ENCODE data around the gene NELFB. TPM values are rescaled to one million over a fixed set of nuclear protein-coding genes. Genes with fewer than 3 reads are reported as not detected.
"Not testable (repeated sequence)": the region's sequence is repeated elsewhere in the genome, so short reads cannot be mapped to it uniquely, and the experiment has no call there.

NELFB gene
- polyA plus RNA-seq, 1 donor (not counting 4 experiments of a cell fraction or from before 2014, with no cell fraction given) = 25.1 TPM

- TF ChIP-seq, protein P1, sequence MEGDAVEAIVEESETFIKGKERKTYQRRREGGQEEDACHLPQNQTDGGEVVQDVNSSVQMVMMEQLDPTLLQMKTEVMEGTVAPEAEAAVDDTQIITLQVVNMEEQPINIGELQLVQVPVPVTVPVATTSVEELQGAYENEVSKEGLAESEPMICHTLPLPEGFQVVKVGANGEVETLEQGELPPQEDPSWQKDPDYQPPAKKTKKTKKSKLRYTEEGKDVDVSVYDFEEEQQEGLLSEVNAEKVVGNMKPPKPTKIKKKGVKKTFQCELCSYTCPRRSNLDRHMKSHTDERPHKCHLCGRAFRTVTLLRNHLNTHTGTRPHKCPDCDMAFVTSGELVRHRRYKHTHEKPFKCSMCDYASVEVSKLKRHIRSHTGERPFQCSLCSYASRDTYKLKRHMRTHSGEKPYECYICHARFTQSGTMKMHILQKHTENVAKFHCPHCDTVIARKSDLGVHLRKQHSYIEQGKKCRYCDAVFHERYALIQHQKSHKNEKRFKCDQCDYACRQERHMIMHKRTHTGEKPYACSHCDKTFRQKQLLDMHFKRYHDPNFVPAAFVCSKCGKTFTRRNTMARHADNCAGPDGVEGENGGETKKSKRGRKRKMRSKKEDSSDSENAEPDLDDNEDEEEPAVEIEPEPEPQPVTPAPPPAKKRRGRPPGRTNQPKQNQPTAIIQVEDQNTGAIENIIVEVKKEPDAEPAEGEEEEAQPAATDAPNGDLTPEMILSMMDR (optimal IDR thresholded peaks at IDR 0.05 in 1 of 3, IDR thresholded peaks at IDR 0.05 in 1 of 3, conservative IDR thresholded peaks at IDR 0.05 in 1 of 3; ENCODE audit: extremely low read depth in 1 of 3, insufficient read depth in 2 of 3, low read length in 3 of 3) = no peak
- TF ChIP-seq EZH2 (IDR thresholded peaks at IDR 0.05; ENCODE audit: low read length) = no peak
- H3K4me3 ChIP-seq (ENCODE audit: control insufficient read depth in 2 of 3, extremely low read depth in 1 of 3, insufficient read depth in 2 of 3, low read depth in 1 of 3, low read length in 3 of 3) = peak overlapping the region; percentile 90 to 94 (median 93)
- peaks cover 3% of the 10 kb centered on the region for H3K9me1 ChIP-seq (ENCODE audit: control insufficient read depth, extremely low read depth, insufficient read depth, low read length)
- H3K36me3 ChIP-seq (ENCODE audit: control insufficient read depth in 2 of 2, extremely low read depth in 1 of 2, insufficient read depth in 2 of 2, low read length in 2 of 2) = peaks cover 11 to 26% of the 10 kb centered on the region in 2 experiments
- peak overlapping the region; percentile 89 for H3K9ac ChIP-seq (ENCODE audit: control insufficient read depth, extremely low read depth, insufficient read depth, low read length)
- peak overlapping the region; percentile 78 for H3K27ac ChIP-seq (ENCODE audit: control insufficient read depth, insufficient read depth, low read length)
- DNase-seq (ENCODE audit: low read depth, low spot score) (no peak), FAIRE-seq (no peak)
- peak overlapping the region; percentile 84 for H3K4me2 ChIP-seq (ENCODE audit: control insufficient read depth, extremely low read depth, insufficient read depth, low read depth, low read length)
- no peaks in the 10 kb centered on the region for H3K27me3 ChIP-seq (ENCODE audit: control insufficient read depth, extremely low read depth, insufficient read depth, low read length)
- no peak overlapping the region for H2AFZ ChIP-seq (ENCODE audit: control insufficient read depth, low read length)
- peaks cover 30% of the 10 kb centered on the region for H3K4me1 ChIP-seq (ENCODE audit: control insufficient read depth, extremely low read depth, insufficient read depth, low read length)
- peaks cover 33% of the 10 kb centered on the region for H3K79me2 ChIP-seq (ENCODE audit: control insufficient read depth, insufficient read depth, low read length)
- H3K9me3 ChIP-seq (ENCODE audit: control insufficient read depth, low read depth, low read length) = no peaks in the 10 kb centered on the region
- dilution Hi-C loops (cut with MboI; ENCODE audit: extremely low pct_ligation_motif_present, low sequenced_read_pairs) = no loop called here
- peaks cover 28% of the 10 kb centered on the region for H4K20me1 ChIP-seq (ENCODE audit: control insufficient read depth, extremely low read depth, insufficient read depth, low read length)
Measured at GRCh38 chr9:137241490-137242268, 13.4 kb upstream of the NELFB start.

DNA sequence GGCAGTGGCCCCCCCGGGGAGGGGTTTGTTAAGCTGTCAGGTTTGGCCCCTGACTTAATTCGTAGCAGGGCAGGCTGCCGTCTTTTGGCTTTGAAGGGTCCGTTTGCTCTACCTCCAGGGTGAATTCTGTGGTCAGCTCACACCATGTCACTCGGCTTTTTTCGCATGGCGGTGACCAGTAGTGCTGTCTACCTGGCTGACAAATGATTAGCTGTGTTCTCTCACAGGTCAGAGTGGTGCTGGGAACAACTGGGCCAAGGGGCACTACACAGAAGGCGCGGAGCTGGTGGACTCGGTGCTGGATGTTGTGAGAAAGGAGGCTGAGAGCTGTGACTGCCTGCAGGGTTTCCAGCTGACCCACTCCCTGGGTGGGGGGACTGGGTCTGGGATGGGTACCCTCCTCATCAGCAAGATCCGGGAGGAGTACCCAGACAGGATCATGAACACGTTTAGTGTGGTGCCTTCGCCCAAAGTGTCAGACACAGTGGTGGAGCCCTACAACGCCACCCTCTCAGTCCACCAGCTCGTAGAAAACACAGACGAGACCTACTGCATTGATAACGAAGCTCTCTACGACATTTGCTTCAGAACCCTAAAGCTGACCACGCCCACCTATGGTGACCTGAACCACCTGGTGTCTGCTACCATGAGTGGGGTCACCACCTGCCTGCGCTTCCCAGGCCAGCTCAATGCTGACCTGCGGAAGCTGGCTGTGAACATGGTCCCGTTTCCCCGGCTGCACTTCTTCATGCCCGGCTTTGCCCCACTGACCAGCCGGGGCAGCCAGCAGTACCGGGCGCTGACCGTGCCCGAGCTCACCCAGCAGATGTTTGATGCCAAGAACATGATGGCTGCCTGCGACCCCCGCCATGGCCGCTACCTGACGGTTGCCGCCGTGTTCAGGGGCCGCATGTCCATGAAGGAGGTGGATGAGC lies 12.6 kb upstream of the NELFB start:
- no peak for TF ChIP-seq EZH2 (IDR thresholded peaks at IDR 0.05; ENCODE audit: low read length)
- Histone ChIP-seq H3K27me3 (ENCODE audit: control insufficient read depth, extremely low read depth, insufficient read depth, low read length) (no peaks in the 10 kb centered on the region), H2AFZ (ENCODE audit: control insufficient read depth, low read length) (no peak overlapping the region), H3K27ac (ENCODE audit: control insufficient read depth, insufficient read depth, low read length) (peak overlapping the region; percentile 78), H3K9ac (ENCODE audit: control insufficient read depth, extremely low read depth, insufficient read depth, low read length) (peak overlapping the region; percentile 89), H3K4me2 (ENCODE audit: control insufficient read depth, extremely low read depth, insufficient read depth, low read depth, low read length) (peak overlapping the region; percentile 84), H3K36me3 (ENCODE audit: control insufficient read depth in 2 of 2, extremely low read depth in 1 of 2, insufficient read depth in 2 of 2, low read length in 2 of 2) (peaks cover 11 to 26% of the 10 kb centered on the region in 2 experiments), H3K4me1 (ENCODE audit: control insufficient read depth, extremely low read depth, insufficient read depth, low read length) (peaks cover 30% of the 10 kb centered on the region), H3K4me3 (ENCODE audit: control insufficient read depth in 2 of 3, extremely low read depth in 1 of 3, insufficient read depth in 2 of 3, low read depth in 1 of 3, low read length in 3 of 3) (peak overlapping the region; percentile 90 to 94 (median 93)), H4K20me1 (ENCODE audit: control insufficient read depth, extremely low read depth, insufficient read depth, low read length) (peaks cover 28% of the 10 kb centered on the region), H3K79me2 (ENCODE audit: control insufficient read depth, insufficient read depth, low read length) (peaks cover 33% of the 10 kb centered on the region), H3K9me1 (ENCODE audit: control insufficient read depth, extremely low read depth, insufficient read depth, low read length) (peaks cover 3% of the 10 kb centered on the region), H3K9me3 (ENCODE audit: control insufficient read depth, low read depth, low read length) (no peaks in the 10 kb centered on the region)
- dilution Hi-C loops (cut with MboI; ENCODE audit: extremely low pct_ligation_motif_present, low sequenced_read_pairs) = no loop called here
- FAIRE-seq (peak; percentile 63), DNase-seq (ENCODE audit: low read depth, low spot score) (no peak)

DNA sequence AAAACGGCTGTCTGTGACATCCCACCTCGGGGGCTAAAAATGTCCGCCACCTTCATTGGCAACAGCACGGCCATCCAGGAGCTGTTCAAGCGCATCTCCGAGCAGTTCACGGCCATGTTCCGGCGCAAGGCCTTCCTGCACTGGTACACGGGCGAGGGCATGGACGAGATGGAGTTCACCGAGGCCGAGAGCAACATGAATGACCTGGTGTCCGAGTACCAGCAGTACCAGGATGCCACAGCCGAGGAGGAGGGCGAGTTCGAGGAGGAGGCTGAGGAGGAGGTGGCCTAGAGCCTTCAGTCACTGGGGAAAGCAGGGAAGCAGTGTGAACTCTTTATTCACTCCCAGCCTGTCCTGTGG lies 11.9 kb upstream of the NELFB start:
- H3K27me3 ChIP-seq (ENCODE audit: control insufficient read depth, extremely low read depth, insufficient read depth, low read length); H3K27ac ChIP-seq (ENCODE audit: control insufficient read depth, insufficient read depth, low read length); DNase-seq (ENCODE audit: low read depth, low spot score); H3K9ac ChIP-seq (ENCODE audit: control insufficient read depth, extremely low read depth, insufficient read depth, low read length); H3K9me3 ChIP-seq (ENCODE audit: control insufficient read depth, low read depth, low read length); dilution Hi-C loops (cut with MboI; ENCODE audit: extremely low pct_ligation_motif_present, low sequenced_read_pairs); H3K9me1 ChIP-seq (ENCODE audit: control insufficient read depth, extremely low read depth, insufficient read depth, low read length); FAIRE-seq; H2AFZ ChIP-seq (ENCODE audit: control insufficient read depth, low read length): not testable (repeated sequence)
- peak overlapping the region in 2 of 3 experiments; percentile 2 to 43 for H3K4me3 ChIP-seq (ENCODE audit: control insufficient read depth in 2 of 3, extremely low read depth in 1 of 3, insufficient read depth in 2 of 3, low read depth in 1 of 3, low read length in 3 of 3)
- H4K20me1 ChIP-seq (ENCODE audit: control insufficient read depth, extremely low read depth, insufficient read depth, low read length) = peaks cover 28% of the 10 kb centered on the region
- H3K79me2 ChIP-seq (ENCODE audit: control insufficient read depth, insufficient read depth, low read length) = peaks cover 33% of the 10 kb centered on the region
- peaks cover 30% of the 10 kb centered on the region for H3K4me1 ChIP-seq (ENCODE audit: control insufficient read depth, extremely low read depth, insufficient read depth, low read length)
- H3K4me2 ChIP-seq (ENCODE audit: control insufficient read depth, extremely low read depth, insufficient read depth, low read depth, low read length) = peak overlapping the region; percentile 84
- H3K36me3 ChIP-seq (ENCODE audit: control insufficient read depth in 2 of 2, extremely low read depth in 1 of 2, insufficient read depth in 2 of 2, low read length in 2 of 2) = peaks cover 11 to 25% of the 10 kb centered on the region in 2 experiments
